ENCODE measurements around the gene PNLDC1.
"Not testable (repeated sequence)": the region's sequence is repeated elsewhere in the genome, so short reads cannot be mapped to it uniquely, and the experiment has no call there.

The PNLDC1 gene

GRCh38 chr6:159789377-159790148, 10.5 kb upstream of the PNLDC1 start, which contains the start of gene TCP1:
Gene TCP1, minus strand, starts transcription at chr6:159789602. Its CDS starts 134 bp downstream, at chr6:159789468.
- H3K4me1 ChIP-seq, result no peaks in the 10 kb centered on the region
- TF ChIP-seq CTCF (IDR thresholded peaks at IDR 0.05; ENCODE audit: low read depth, low read length), result no peak
- no peaks in the 10 kb centered on the region for H3K27me3 ChIP-seq
- peak within 1 kb of the TSS; percentile 86 for H3K4me3 ChIP-seq (ENCODE audit: low read depth, low read length)
- no peaks in the 10 kb centered on the region for H3K9me3 ChIP-seq
- peak; percentile 98 for DNase-seq
- peaks cover 56% of the 10 kb centered on the region for H3K36me3 ChIP-seq

- Histone ChIP-seq H3K4me1 (no peaks in the 10 kb centered on the region), H3K36me3 (peaks cover 48% of the 10 kb centered on the region), H3K4me3 (ENCODE audit: low read depth, low read length) (peak within 1 kb of the TSS; percentile 86), H3K9me3 (no peaks in the 10 kb centered on the region), H3K27me3 (no peaks in the 10 kb centered on the region)
- peak; percentile 94 for DNase-seq
- no peak for TF ChIP-seq CTCF (IDR thresholded peaks at IDR 0.05; ENCODE audit: low read depth, low read length)
Measured at GRCh38 chr6:159790149-159790955, 9.7 kb upstream of the PNLDC1 start, which contains the start of gene MRPL18. Gene MRPL18, plus strand, starts transcription at chr6:159790467. Its CDS starts 121 bp downstream, at chr6:159790588.

DNA sequence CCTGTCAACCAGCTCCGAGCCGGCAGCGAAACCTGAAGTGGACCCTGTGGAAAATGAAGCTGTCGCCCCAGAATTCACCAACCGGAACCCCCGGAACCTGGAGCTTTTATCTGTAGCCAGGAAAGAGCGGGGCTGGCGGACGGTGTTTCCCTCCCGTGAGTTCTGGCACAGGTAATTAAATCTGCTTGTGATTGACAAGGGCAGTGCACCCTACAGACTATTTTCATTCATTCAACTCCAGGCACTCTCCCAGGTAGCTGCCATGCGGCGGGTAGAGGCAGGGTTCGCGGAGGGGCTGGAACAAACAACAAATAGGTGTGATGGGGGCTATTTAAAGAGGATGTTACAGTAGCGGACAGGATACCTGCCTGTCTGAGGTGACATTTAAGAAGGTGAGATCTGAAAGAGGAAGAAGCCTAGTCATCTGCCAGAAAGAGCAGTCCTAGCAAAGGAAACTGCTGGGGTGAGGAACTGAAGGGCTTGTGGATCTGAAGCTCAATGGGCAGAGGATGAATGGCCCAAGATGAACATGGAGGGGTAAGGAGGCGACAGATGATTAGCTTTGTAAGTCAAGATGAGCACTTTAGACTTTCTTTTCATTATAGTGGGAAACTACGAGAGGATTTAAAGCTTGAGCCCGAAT, 9.0 kb upstream of the PNLDC1 start:
- no peak for TF ChIP-seq CTCF (IDR thresholded peaks at IDR 0.05; ENCODE audit: low read depth, low read length)
- H3K9me3 ChIP-seq, result no peaks in the 10 kb centered on the region
- no peaks in the 10 kb centered on the region for H3K27me3 ChIP-seq
- peaks cover 41% of the 10 kb centered on the region for H3K36me3 ChIP-seq
- H3K4me1 ChIP-seq, result no peaks in the 10 kb centered on the region
- peak overlapping the region; percentile 86 for H3K4me3 ChIP-seq (ENCODE audit: low read depth, low read length)
- DNase-seq, result no peak

DNA sequence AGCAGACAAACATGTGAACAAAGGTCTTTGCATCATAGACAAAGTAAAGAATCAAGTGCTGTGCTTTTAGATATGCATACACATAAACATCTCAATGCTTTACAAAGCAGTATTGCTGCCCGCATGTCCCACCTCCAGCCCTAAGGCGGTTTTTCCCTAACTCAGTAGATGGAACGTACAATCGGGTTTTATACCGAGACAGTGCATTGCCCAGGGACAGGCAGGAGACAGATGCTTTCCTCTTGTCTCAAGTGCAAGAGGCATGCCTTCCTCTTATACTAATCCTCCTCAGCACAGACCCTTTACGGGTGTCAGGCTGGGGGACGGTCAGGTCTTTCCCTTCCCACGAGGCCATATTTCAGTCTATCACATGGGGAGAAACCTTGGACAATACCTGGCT, 5.1 kb upstream of the PNLDC1 start:
- not testable (repeated sequence) for H3K4me1 ChIP-seq; DNase-seq; H3K4me3 ChIP-seq (ENCODE audit: low read depth, low read length); H3K9me3 ChIP-seq; H3K27me3 ChIP-seq
- peaks cover 45% of the 10 kb centered on the region for H3K36me3 ChIP-seq

GRCh38 chr6:159797554-159797953, 2.5 kb upstream of the PNLDC1 start:
- Histone ChIP-seq H3K9me3 (no peaks in the 10 kb centered on the region), H3K4me1 (no peaks in the 10 kb centered on the region), H3K36me3 (peaks cover 38% of the 10 kb centered on the region), H3K27me3 (no peaks in the 10 kb centered on the region), H3K4me3 (ENCODE audit: low read depth, low read length) (no peak overlapping the region)
- TF ChIP-seq CTCF (IDR thresholded peaks at IDR 0.05; ENCODE audit: low read depth, low read length), result no peak
- DNase-seq, result no peak

DNA sequence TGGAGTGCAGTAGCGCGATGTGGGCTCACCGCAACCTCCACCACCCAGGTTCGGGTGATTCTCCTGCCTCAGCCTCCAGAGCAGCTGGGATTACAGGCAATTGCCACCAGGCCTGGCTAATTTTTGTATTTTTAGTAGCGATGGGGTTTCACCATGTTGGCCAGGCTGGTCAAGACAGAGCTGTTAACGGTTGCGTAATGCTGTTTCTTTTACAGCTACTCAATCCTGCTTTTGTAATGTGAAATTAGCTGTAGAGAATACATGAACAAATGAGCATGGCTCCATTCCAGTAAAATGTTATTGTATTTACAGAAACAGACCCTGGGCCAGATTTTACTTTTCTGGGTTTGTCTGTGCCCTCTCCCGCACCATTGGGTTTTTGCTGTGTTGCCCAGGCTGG, 1.9 kb downstream of the PNLDC1 start:
- Histone ChIP-seq H3K4me3 (ENCODE audit: low read depth, low read length) (no peak overlapping the region), H3K4me1 (no peaks in the 10 kb centered on the region), H3K36me3 (peaks cover 19% of the 10 kb centered on the region), H3K27me3 (no peaks in the 10 kb centered on the region), H3K9me3 (no peaks in the 10 kb centered on the region)
- TF ChIP-seq CTCF (IDR thresholded peaks at IDR 0.05; ENCODE audit: low read depth, low read length), result no peak
- no peak for DNase-seq

All from BE2C (cell line).